GM12864 (cell line): Measurements from ENCODE around the gene CNTNAP2.

ENCODE experiments used
- DNase-seq: peaks from one replicate; pipeline ENCODE4 v3.0.0-alpha.2; 2011; ENCODE audit warnings: low read depth
- H3K4me3 ChIP-seq: 2 replicates; pipeline ENCODE4 v1.5.1; 2011; ENCODE audit warnings: mild to moderate bottlenecking, low read depth, low read length, control low read depth
- TF ChIP-seq, protein P1 (sequence below): IDR thresholded peaks from 2 replicates; pipeline ENCODE4 v1.5.1; 2011; ENCODE audit warnings: low read depth, mild to moderate bottlenecking, moderate library complexity, low read length, control low read depth, inconsistent platforms; ENCODE audit errors: missing control alignments

The CNTNAP2 gene

DNA sequence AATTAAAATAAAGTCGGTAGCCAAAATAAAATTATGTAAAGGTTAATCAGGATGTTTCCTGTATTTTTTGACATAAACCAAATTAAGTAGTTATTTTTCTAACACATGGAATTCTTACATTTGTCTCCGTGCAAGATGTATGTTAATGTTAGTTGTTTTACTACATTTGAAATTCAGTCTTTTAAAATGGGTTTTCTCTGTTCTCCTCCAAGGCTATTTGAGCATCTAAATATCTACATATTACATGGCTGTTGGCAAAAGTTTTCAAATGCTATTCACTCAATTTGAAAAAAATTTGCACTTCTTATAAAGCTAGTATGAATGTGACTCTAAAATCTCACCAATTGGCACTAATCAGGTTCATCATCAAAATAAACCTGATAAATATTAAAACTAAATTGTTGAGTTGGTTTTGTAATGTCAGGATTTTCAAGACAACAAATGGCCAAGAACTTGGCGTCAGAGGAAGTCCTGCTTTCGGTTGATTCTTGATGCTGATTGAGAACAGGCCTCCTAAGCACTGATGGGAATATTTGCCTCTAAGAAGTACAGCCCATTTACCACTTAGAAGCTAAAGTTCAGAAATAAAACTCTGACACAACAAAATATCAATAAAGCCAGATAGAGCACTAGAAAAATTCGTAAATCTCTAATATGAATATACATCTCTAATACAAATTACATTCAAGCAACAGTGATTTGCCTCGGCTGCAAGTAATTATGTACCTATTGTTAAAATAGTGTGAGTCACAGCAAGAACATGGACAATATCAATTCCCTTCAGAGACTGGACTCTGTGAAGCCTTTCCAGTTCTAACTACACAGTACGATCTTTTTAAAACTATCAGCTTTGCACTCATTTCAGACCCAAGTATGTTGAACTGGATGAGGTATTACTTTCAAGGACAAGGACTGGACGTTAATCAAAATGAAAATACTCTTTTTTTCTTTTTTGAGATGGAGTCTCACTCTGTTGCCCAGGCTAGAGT lies 1740.8 kb downstream of the CNTNAP2 start:
- H3K4me3 ChIP-seq = no peak overlapping the region
- TF ChIP-seq, protein P1, sequence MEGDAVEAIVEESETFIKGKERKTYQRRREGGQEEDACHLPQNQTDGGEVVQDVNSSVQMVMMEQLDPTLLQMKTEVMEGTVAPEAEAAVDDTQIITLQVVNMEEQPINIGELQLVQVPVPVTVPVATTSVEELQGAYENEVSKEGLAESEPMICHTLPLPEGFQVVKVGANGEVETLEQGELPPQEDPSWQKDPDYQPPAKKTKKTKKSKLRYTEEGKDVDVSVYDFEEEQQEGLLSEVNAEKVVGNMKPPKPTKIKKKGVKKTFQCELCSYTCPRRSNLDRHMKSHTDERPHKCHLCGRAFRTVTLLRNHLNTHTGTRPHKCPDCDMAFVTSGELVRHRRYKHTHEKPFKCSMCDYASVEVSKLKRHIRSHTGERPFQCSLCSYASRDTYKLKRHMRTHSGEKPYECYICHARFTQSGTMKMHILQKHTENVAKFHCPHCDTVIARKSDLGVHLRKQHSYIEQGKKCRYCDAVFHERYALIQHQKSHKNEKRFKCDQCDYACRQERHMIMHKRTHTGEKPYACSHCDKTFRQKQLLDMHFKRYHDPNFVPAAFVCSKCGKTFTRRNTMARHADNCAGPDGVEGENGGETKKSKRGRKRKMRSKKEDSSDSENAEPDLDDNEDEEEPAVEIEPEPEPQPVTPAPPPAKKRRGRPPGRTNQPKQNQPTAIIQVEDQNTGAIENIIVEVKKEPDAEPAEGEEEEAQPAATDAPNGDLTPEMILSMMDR = no peak
- no peak for DNase-seq

DNA sequence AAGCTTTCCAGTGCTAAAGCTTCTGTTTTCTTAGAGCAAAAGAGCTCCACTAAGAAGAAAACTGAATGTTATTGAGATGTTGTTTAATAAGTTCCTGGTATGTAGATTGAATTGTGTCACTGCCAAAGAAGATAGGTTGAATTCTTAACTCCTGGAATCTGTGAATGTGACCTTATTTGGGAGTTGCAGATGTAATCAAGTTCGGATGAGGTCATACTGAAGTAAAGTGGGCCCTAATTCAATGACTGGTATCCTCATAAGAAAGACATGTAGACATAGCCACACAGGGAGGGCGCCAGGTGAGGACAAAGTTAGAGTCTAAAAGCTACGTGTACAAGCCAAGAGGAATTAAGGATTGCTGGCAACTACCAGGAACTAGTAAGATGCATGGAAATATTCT lies 1741.8 kb downstream of the CNTNAP2 start:
- H3K4me3 ChIP-seq = no peak overlapping the region
- TF ChIP-seq, protein P1 = no peak
- no peak for DNase-seq

DNA sequence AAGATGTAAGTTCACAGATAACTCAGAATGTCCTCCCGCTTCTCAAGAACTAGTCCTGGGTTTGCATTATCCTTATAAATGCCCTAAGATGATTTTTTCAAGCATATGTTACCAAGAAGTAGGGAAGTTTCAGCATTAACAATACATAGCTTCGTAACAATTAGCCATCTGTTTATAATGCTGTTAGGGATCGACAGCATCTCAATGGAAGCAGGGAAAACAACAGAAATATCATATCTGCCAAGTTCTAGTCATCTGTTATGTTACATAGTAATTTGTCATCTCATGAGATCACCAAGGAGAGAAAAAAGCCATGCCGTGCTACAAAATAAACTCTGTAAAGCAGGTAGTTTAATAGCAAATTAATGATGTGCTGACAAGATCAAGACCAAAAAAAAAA lies 1742.4 kb downstream of the CNTNAP2 start:
- no peak overlapping the region for H3K4me3 ChIP-seq
- no peak for DNase-seq
- TF ChIP-seq, protein P1 = no peak

DNA sequence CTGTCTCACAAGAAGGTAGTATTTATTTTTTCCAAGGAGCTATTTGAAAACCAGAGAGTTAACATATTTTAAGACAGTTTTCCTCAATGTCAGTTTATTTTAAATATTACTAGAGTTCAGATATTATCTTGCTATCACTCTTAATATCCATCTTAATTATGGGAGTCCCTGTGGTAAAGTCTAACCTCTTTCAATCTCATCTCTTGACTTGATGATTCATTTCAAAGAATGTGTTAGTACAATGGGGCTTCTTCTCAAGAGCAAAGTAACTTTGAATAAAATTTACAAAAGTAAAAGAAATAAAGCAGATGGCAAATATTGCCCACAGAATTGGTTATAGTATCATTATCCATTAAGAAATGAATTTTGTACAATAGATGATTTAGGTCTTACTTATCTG lies 1742.9 kb downstream of the CNTNAP2 start:
- no peak overlapping the region for H3K4me3 ChIP-seq
- DNase-seq = no peak
- TF ChIP-seq, protein P1 = no peak

DNA sequence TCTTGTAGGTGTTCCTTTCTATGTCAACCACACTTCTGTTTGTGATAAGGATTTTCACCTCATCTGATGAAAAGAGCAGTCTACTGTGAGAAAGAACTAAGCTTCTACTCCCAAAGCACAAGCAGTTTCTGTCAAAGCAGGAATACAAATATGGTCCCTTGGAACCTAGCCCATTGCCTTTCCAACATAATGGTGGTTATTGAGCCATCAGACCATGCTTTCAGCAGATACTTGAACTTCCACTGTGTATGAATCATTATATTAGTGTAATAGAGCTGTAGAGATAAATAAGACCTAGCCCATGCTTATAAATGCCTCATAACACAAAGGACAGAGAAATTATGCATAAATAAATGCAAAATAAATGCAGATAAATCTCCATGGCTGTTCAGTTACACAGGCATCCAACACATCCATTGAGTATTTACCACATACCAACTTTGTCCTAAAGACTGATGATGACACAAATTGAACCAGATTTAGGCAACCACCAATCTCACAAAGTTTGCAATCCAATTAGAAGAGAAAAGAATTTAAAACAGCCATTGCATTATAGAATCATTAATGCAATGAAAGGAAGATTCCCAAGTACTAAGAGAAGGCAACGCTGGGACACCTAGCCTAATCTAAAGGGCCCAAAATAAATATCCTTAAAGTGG lies 1744.6 kb downstream of the CNTNAP2 start:
- no peak for DNase-seq
- H3K4me3 ChIP-seq = no peak overlapping the region
- TF ChIP-seq, protein P1 = no peak

DNA sequence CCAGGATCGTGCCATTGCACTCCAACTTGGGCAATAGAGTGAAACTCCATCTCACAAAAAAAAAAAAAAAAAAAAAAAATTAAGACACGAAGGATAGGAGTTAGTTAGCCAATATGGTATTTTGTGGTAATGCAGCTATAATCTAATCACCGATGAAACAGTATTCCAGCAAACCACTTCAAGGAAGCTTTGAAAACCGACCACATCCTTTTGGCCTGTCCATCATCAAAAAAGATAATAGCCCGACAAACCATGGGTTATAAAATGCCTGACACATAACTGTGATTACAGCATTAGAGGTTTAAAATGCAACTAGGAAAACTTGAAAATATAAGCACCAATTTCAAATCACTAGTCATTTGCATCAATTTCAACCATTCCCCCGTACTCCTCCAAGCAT lies 1745.3 kb downstream of the CNTNAP2 start:
- no peak overlapping the region for H3K4me3 ChIP-seq
- DNase-seq = no peak
- TF ChIP-seq, protein P1 = no peak

DNA sequence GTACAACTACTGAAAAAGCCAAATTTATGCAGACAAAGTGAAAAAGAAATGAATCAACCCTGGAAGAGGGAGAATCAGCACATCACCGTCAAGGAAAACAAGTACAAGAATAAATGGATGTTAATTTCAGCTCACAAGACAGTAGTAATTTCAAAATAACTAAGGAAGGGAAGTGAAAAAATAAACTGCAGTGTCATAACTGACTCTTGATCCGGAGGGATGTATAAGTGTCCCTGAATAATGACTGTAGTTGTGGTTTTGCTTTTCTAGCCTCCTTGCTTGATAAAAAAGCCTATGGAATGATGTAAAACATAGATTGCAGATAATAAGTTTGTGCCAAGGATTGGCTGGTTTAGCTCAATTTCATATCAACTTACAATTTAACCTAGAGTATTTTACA lies 1752.9 kb downstream of the CNTNAP2 start:
- no peak overlapping the region for H3K4me3 ChIP-seq
- TF ChIP-seq, protein P1 = no peak
- no peak for DNase-seq
